HFF-Myc (cell line): ENCODE measurements around the gene KIRREL3.
"Not testable (repeated sequence)": the region's sequence is repeated elsewhere in the genome, so short reads cannot be mapped to it uniquely, and the experiment has no call there.

Source experiments
- DNase-seq: peaks from one replicate; pipeline ENCODE4 v3.0.0-alpha.2; 2011; ENCODE audit warnings: low read depth; ENCODE audit errors: extremely low read depth
- H3K4me3 ChIP-seq: replicated peaks from 2 replicates; pipeline ENCODE4 v1.5.1; 2011; ENCODE audit warnings: low read depth, mild to moderate bottlenecking, control low read depth, low read length
- TF ChIP-seq, protein P1 (sequence below): IDR thresholded peaks from 2 replicates; pipeline ENCODE4 v1.5.1; 2012; ENCODE audit warnings: mild to moderate bottlenecking, low read depth, low read length, control low read depth; ENCODE audit errors: missing control alignments

KIRREL3 gene

DNA sequence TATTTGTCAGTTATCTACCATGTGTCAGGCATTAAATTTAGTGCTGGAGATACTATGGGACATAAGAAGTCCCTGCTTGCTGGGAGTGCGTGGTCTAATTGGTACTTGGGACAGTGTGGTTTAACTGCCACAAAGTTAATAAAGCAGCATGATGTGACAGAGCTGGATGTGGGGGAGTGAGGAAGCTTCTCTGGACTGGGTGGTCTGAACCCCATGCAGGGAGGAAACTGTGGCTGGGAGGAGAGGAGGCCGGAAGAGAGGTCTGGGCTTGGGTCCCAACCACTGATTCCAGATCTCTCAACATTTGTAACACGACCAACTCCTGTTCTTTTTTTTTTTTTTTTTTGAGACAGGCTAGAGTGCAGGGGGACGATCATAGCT, 607.9 kb downstream of the KIRREL3 start:
- H3K4me3 ChIP-seq = no peak overlapping the region
- no peak for DNase-seq
- TF ChIP-seq, protein P1, sequence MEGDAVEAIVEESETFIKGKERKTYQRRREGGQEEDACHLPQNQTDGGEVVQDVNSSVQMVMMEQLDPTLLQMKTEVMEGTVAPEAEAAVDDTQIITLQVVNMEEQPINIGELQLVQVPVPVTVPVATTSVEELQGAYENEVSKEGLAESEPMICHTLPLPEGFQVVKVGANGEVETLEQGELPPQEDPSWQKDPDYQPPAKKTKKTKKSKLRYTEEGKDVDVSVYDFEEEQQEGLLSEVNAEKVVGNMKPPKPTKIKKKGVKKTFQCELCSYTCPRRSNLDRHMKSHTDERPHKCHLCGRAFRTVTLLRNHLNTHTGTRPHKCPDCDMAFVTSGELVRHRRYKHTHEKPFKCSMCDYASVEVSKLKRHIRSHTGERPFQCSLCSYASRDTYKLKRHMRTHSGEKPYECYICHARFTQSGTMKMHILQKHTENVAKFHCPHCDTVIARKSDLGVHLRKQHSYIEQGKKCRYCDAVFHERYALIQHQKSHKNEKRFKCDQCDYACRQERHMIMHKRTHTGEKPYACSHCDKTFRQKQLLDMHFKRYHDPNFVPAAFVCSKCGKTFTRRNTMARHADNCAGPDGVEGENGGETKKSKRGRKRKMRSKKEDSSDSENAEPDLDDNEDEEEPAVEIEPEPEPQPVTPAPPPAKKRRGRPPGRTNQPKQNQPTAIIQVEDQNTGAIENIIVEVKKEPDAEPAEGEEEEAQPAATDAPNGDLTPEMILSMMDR = no peak

DNA sequence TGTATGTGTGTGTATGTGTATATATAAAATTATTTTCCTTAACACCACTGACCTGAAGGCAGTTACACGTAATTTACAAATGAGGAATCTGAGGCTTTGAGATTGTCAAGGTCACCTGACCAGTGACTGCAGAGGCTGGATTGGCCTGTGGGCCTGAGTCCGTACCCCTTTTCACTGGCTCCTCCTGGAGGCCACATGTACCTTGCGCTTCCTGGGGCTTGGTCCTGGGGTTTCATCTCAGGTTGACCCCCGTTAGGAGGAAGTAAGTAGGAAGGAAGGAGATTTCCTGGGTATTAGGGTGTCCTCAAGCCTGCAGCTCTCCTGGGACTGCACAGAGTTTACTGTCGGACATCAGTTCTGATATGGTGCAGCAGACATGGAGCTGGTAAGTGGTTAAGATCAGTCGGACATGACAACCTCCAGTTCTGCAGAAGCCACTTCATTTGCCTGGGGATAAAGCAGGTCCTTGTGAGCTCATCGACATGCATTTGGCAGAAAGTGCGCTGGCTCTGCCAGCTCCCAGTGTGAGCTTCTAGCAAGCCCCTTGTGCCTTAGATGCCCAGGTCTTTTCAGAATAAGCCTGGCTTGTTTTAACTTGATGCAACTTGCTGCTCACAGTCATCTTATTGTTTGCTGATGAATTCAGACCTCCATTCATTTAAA, 608.5 kb downstream of the KIRREL3 start:
- no peak for DNase-seq
- no peak overlapping the region for H3K4me3 ChIP-seq
- TF ChIP-seq, protein P1 = no peak

- TF ChIP-seq, protein P1 = no peak
- DNase-seq = no peak
- no peak overlapping the region for H3K4me3 ChIP-seq
Measured at GRCh38 chr11:126391286-126391954, 609.1 kb downstream of the KIRREL3 start.

- no peak for DNase-seq
- H3K4me3 ChIP-seq = no peak overlapping the region
- TF ChIP-seq, protein P1 = no peak
Measured at GRCh38 chr11:126390272-126390867, 610.2 kb downstream of the KIRREL3 start.

DNA sequence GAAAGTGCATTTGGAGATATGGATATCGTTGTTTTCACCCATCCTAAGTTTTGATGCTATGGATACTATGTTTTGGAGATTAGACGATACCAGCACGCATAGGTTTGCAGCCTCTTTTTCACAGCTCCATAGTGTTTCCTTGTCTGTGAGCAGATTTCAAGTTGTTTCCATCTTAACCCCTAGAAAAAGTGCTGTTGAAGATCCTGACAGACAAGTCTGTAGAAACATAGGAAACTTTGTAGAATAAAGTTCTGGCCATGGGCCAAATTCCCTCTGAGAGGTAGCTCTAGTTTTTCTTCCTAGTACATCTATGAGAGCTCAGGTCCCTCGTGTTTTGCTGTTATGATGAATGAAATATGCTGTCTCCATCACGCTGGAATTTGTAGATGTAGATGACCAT, 612.7 kb downstream of the KIRREL3 start:
- no peak for DNase-seq

GRCh38 chr11:126386729-126387071, 613.9 kb downstream of the KIRREL3 start:
- not testable (repeated sequence) for H3K4me3 ChIP-seq, DNase-seq

More for the DNA sequence above, 612.7 kb downstream of the KIRREL3 start:
- TF ChIP-seq, protein P1 = no peak
- no peak overlapping the region for H3K4me3 ChIP-seq

DNA sequence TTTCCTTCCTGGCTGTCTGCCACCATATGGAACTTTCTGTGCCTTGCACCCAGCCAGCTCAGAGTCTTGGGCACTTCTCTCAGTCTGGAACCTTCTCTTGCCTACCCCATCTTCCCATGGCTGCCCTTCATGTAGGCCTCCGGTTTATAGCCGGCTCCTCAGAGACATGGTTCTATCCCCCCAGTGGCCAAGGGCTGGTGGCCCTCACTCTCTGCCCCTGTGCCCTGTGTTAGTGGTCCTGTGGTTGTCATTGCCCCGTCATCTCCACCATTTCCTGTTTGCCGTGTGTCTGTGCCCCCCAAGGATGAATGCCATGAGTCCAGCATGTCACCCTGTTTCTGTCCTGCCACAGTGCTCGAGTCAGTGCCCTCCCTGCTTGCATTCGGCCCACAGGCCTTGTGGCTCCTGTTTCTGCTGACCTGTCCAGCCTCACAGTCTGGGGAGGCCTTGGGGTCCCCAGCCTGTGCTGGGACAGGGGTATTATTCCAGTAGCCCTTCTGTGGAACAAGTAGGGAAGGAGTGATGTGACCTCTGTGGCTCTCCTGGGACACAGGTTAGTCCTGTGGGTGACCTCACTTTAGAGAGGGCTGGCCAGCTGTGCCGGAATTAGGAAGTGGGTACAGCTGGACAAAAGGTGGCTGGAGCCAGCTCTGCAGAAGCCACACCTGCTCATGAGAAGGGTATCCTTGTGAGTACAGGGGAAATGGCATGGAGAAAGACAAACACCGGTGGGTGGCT, 614.4 kb downstream of the KIRREL3 start:
- DNase-seq = no peak
- TF ChIP-seq, protein P1 = no peak
- H3K4me3 ChIP-seq = no peak overlapping the region
